Fibroblast of skin of right quadriceps (primary cell): ENCODE data around the gene ASIC3.

ENCODE experiments used
- DNase-seq: peaks from one replicate; pipeline ENCODE4 v3.0.0-alpha.2; 2013

The ASIC3 gene

DNA sequence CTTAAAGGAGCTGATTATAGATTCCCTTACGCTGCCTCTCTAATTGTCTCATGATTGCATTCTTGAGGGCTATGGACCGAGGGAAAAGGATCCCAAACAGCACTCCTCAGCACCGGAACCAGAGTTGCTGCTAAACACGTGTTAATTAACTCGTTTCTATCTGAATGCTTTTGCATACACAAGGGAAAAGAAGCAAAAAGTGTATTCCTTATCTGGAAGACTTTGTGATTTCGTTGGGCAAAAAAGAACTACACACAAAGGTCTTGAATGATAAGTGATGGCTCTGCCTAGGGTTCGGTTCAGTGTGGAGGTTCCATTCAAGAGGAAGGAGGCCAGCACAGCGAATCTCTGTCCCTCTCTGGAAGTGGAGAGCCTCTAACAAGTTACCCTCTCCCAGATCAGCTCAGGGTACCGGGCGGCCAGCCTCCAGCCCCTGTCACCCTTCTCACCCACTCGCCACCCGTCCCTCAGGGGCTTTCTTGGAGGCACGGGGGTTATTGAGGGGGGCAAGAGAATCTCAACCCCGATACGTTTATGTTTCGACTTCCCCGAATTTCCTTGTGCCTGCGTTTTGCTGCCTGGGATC lies 10.5 kb downstream of the ASIC3 start:
- DNase-seq: no peak

DNA sequence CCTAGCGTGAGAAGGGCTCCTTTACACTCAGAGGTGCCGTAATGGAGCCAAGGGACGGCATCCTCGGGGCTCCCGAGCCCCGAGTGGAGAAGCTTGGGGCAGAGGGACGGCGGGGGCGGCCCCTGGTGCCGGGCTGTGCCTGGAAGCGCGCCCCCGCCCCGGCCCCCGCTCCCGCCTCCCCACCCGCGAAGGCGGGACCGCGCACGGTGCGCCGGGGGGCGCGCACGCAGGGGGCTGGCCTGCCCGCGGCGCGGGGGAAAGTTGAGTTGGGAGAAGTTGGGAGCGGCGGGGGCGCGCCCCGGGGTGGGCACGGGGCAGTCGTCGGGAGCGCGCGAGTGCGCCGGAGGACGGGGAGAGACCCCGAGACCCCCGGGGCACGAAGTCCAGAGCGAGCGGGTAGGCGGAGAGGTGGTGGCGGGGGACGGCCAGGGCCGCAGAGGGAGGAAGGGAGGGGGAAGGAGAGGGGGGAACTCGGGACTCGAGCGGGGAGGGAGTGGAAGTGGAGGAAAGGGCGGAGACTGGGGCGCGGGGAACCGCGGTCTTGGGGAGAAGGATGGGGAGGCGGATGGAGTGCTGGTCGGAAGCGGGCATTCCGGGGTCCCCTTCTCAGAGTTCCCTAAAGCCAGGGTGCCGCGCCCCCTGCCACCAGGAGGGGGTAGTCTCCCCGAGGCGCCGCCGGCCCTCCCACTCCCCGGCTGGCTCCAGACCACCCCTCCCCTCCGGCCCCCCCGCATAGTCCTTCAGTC lies 11.2 kb downstream of the ASIC3 start, which contains the start of gene SLC4A2:
SLC4A2 (plus strand) TSS at position 223 of the 746 bp plus-strand sequence. CDS start 2,399 bp downstream, outside the sequence.
- DNase-seq: peak; percentile 77

DNA sequence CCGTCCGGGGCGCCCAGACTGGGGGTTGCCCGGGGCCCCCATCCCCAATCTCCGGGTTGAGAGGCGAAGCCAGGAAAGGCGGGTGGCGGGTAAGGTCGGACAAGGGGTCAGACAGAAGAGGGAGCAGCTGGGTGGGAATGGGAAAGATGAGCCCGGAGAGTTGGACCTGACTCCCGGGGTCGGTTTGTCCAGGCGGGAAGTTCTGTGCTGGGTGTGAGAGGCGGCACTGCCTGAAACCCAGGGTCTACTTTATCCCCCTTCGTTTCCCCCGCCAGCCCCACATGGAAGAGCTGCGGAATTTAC lies 11.7 kb downstream of the ASIC3 start:
- DNase-seq: no peak

DNA sequence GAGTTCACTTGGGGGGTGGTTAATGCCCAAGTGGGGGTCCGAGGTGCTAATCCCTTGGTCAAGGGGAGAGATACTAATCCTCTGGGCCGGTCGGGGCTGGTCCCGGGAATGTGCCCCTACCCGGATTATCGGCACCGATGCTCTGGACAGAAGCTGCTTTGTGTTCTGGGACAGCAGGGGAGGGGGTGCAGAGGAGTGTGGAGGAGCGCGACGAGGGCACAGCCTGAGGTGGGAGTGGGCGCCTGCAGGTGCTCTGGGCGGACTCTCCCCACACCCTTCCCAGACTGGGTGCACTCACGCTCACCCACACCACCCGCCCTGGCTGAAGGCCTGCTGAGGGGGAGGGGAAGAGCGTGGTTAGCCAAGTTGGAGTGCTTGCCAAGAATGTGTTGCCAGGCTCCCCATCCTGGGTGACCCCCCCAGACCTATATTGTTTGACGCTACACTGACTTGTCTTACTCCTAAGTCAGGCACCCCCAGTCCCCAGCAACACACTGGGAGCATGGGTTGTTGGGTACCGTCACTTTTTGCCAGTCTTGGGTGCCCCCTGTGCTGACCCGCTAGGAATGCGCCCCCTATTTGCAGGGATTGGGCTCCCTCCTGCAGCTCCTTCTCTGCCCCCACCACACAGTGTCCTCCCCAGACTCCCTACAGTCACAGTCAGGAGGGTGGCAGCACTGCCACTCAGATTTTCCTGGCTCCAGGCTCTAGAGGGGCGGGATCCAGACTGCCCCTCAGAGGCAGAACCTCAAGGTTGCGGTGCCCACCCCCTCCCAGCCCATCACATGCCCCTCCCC lies 12.3 kb downstream of the ASIC3 start:
- no peak for DNase-seq

DNA sequence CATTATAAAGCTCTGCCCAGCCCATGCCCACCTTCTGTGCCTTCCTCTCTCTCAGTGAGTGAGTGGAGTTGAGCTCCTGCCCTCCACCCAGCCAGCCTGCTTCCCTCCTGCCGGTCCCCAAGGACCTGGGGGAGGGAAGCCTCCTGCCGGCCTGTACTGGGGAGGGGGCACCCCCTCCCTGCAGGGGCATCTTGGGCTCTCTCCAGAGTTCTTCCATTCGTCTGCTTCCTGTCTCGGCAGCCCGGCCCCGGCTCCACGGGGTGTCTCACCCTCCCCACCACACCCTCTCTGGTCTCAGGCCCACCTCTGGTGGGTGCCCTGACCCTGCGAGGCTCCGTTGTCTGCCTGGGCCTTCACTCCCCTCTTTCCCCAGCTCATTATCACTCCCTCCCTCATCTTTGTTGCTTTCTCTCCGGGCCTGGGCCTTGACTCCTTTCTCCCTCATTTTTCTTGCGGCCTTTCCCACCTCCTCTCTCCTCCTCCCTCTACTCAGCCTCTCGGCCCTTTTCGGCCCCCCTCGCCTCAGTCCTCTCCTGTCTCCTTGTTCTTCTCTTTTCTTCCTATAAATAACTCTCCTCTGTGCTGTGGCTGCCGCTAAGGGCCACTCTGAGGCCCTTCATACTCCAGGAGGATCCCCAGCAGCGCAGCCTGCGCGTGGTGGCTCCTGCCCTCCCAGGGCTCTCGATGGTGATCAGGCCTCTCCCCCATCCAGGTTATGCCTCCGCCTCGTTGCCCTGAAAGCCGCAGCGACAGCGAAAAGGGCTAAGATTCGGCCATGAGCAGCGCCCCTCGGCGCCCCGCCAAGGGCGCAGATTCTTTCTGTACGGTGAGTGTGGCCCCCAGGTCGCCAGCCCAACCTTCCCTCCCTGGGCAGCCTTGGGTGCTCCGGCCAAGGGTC lies 13.1 kb downstream of the ASIC3 start:
- DNase-seq: no peak

DNA sequence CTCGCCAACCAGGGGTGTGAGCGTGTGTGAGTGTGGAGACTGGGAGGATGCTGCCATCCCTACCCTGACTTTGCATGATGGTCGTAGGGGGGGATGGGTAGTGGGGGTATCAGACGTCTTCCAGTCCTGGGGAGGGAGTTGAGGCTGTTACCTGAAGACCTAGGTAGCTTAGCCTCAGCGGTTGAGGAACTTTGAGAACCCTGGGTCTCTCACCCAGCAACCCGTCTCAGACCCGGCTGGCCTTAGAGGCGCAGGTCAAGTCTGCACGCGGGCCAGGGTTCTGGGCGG lies 13.7 kb downstream of the ASIC3 start:
- no peak for DNase-seq

DNA sequence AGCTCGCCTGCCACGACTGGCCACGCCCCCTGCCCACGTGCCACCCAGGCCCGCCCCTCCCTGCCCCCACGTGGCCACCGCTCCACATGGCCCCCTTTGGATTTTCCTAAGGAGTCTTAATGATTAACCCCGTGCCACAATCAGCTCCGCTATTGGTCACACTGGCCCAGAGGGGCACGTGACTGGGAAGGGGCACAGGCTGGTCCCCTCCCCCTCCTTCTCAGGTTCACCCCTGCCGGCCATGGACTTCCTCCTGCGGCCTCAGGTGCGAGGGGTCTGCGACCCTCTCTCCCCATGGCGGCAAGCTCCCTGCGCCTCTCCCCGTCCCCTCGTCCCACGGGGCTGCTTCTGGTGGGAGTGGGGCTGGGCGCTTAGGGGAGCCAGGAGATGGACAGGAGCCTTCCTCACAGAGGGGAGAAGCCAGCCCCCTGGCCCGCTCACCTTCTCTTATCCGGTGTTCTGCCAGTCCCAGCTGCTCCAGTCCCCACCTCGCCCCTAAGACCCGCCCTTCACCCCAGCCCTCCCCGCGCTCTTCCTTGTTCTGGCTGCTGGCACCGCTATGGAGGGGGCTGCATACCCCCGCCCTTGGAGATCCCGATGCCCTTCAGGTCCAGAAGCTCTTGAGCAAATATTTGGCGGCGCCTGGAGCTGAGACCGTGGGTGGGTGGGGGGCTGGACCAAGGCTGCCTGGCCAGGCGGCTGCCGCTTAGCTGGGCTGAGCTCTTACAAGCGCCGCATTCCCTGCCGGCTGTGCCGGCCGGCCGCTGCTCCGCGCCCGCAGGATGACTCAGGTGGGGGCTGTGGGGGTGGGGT lies 14.3 kb downstream of the ASIC3 start:
- peak; percentile 58 for DNase-seq

DNA sequence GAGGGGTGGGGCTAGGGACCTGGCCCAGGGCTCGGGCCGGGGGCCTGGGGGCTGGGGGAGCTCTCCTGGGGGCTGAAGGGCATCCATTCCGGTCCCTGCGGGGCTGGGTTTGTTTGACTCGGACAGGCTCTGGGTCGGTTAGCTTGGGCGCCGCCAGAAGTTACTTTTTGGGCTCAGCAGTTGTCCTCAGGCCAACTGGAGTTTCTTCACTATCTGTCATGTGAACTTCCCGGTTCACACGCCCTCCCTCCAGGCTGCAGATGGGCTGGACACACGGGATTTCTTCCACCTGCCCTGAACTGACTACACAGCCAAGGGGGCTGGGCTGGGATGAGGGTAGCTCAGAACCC lies 14.9 kb downstream of the ASIC3 start:
- no peak for DNase-seq

DNA sequence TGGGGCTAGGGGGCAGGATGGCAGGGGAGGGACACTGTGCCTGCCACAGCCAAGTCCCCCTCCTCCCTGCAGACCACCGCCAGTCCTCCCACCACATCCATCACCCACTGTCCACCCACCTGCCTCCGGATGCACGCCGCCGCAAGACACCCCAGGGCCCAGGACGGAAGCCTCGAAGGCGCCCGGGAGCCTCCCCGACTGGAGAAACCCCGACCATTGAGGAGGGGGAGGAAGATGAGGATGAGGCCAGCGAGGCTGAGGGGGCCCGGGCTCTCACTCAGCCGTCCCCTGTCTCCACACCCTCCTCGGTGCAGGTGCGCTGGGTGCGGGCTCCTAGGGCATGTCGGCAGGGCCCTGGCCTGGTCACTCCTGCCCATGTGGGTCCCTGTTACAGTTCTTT lies 16.1 kb downstream of the ASIC3 start:
- no peak for DNase-seq

DNA sequence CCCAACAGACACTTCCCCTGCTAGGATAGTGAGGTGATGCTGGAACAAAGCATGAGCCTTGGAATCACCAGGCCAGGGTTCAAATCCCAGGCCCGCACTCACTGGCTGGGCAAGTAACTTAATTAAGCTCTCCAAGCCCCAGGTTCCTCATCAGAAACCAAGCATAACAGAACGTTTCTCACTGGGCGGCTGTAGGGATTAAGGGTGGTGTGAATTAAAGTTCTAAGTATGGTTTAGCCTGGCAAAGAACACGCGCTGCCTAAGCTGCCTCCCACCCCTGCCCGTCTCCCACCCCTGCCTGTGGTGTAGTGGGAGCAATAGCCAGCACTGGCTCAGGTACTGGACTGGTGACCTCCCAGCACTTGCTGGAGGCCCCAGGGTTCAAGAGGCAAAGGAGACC lies 16.7 kb downstream of the ASIC3 start:
- DNase-seq: no peak

DNA sequence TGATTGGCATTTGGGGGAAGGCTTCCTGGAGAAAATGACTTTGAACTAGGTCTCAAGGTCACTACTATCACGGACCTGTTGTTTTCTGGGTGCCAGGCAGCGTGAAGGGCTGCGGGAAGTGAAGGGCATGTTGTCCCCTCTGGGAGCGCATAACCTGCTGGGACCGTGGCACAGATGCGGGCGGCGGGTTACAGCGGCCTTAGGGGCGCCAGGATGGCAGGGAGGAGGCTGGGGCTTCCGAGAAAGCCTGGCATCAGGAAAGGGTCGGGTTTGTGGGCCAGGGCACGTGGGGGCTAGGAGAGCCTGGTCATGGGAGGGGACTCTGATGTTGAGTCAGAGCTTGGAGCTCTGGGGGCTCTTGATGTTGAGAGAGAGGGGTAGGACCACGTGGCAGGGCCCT lies 17.2 kb downstream of the ASIC3 start:
- DNase-seq: no peak

DNA sequence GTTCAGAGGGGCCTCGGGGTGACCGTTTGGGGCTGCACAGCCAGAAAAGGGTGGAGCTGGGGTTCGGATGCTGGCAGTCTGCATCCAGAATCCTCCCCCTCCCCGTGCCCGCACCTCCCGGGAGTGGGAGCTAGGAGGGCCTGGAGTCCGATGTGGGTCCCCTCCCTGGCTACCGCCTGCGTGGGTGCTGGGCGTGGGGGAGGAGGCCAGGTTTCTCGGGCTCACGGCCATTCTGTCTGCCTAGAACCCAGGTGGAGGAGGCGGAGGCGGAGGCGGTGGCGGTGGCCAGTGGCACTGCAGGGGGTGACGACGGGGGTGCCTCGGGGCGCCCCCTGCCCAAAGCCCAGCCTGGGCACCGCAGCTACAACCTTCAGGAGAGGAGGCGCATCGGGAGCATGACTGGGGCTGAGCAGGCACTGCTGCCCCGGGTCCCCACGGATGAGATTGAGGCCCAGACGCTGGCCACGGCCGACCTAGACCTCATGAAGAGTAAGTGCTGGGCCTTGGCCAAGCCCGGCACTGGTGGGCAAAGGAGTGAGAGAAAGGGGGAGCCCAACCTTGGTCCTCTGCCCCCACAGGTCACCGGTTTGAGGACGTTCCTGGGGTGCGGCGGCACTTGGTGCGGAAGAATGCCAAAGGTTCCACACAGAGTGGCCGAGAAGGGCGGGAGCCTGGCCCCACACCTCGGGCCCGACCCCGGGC lies 18.1 kb downstream of the ASIC3 start:
- no peak for DNase-seq

DNA sequence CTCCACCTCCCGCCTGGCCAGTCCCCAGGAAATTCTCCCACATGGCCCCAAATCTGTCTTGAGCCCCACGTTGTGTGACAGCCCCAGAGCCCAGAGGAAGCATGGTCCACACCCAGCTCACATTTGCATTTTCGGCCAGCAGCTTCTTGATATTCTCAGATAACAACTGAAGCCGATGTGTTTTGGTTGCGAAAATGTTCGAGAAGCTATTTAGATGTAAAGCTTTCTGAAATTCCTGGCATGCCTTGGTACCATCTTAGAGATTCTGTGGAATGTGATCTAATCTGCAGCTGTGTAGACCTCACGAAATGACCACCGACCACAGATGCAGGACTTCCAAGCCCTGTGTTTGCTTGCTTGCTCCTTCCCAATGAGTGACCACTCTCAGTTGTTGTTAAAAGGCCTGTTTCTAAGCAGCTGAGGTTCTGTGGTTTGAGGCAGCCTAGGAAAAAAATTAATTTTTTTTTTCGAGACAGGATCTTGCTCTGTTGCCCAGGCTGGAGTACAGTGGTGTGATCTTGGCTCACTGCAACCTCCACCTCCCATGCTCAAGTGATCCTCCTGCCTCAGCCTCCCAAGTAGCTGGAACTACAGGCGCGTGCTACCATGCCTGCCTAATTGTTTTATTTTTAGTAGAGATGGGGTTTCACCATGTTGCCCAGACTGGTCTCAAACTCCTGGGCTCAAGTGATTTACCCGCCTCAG lies 19.9 kb downstream of the ASIC3 start:
- no peak for DNase-seq

DNA sequence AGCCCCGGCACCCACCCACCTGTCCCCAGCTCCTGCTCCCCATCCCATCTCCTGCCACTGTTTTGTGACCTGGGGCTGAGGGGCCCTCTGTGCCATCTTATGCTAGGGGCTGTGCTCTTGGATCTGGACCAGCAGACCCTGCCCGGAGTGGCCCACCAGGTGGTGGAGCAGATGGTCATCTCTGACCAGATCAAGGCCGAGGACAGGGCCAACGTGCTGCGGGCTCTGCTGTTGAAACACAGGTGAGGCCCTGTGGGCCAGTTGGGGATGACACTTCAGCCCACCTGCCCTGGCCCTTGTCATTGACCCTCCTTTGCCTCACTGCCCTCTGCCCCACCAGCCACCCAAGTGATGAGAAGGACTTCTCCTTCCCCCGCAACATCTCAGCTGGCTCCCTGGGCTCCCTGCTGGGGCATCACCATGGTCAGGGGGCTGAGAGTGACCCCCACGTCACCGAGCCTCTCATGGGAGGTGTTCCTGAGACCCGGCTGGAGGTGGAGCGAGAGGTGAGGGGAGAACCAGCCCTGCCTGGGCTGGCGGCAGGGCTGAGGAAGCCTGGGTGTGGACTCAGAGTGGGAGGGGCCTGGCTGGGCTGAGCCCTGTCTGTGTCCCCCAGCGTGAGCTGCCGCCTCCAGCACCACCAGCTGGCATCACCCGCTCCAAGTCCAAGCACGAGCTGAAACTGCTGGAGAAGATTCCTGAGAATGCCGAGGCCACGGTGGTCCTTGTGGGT lies 21.7 kb downstream of the ASIC3 start:
- no peak for DNase-seq

DNA sequence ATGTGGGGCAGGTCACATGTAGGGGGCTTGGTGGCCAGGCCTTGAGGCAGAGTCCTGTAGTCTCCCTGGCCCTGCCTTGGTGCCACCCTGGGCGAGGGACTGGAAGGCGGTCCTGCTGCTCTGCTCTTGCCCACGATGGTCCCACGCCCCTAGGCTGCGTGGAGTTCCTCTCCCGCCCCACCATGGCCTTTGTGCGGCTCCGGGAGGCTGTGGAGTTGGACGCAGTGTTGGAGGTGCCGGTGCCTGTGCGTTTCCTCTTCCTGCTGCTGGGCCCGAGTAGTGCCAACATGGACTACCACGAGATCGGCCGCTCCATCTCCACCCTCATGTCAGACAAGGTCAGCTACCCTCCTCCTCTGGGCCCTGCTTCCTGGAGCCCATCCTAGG lies 22.2 kb downstream of the ASIC3 start:
- DNase-seq: no peak

DNA sequence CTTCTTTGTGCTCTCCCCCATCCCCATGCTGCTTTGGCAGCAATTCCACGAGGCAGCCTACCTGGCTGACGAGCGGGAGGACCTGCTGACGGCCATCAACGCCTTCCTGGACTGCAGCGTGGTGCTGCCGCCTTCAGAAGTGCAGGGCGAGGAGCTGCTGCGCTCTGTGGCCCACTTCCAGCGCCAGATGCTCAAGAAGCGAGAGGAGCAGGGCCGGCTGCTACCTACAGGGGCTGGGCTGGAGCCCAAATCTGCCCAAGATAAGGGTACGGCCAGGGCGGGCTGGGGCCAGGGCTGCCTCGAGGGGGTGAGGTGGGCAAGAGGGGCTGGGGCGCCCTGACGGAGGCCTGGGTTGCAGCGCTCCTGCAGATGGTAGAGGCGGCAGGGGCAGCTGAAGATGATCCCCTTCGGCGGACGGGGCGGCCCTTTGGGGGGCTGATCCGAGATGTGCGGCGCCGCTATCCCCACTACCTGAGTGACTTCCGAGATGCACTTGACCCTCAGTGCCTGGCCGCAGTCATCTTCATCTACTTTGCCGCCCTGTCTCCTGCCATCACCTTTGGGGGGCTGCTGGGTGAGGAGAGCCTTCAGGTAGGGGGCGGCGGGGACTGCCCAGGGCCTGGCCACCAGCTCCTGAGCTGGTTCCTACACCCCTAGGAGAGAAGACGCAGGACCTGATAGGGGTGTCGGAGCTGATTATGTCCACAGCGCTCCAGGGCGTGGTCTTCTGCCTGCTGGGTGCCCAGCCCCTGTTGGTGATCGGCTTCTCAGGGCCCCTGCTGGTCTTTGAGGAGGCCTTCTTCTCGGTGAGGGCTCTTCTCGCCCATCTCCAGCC lies 22.9 kb downstream of the ASIC3 start:
- DNase-seq: no peak

DNA sequence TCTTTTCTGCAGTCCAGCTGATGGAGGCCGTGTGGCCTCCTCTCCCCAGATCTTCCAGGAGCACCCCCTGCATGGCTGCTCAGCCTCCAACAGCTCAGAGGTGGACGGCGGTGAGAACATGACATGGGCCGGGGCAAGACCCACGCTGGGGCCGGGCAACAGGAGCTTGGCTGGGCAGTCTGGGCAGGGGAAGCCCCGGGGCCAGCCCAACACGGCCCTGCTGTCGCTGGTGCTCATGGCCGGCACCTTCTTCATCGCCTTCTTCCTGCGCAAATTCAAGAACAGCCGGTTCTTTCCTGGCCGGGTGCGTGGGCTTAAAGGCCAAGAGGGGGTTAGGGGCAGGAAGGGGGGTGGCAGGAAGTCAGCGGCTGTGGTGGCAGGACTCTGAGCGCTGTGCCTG lies 25.7 kb downstream of the ASIC3 start:
- DNase-seq: no peak

DNA sequence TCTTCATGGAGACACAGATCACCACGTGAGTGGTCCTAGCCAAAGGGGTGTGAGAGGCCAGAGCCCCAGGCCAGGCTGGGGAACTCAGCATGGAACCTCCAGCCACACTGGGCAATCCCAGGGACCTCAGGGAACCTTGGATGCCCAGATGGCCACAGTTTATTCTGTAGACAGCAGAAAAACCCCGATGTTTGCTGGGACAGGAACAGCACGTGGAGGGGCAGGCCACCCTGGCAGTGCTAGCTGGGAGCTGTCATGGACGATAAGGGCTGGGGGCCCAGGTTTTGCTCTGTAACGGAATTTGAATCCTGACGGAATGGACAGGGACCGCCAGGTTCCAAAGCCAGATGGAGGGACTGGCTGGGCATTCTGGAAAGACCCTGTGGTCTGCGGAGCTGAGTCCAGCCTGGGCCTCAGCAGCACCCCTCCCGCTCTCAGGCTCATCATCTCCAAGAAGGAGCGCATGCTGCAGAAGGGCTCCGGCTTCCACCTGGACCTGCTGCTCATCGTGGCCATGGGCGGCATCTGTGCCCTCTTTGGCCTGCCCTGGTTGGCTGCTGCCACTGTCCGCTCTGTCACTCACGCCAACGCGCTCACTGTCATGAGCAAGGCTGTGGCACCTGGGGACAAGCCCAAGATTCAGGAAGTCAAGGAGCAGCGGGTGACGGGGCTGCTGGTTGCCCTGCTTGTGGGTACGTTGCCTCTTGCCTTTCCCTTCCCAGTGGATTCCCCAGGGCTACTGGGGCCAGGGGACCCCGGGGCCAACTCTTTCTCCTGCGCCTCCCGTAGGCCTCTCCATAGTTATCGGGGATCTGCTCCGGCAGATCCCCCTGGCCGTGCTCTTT lies 26.7 kb downstream of the ASIC3 start:
- no peak for DNase-seq

DNA sequence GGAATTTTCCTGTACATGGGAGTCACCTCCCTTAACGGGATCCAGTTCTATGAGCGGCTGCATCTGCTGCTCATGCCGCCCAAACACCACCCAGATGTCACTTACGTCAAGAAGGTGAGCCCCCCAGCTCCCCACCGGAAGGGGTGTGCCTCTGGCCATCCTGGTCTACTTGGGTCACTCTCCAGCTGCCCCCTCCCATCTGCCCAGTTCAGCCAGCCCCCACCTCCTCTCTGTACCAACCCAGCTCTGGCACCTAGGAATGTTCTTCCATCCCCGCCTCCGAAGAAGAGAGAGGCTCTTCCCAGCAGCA lies 27.3 kb downstream of the ASIC3 start:
- DNase-seq: no peak
